NCI-H524 (cell line): ENCODE results near the gene UBR1.
"Not testable (repeated sequence)": the region's sequence is repeated elsewhere in the genome, so short reads cannot be mapped to it uniquely, and the experiment has no call there.

Experiments
- DNase-seq, 2 experiments: peaks; one replicate each; lab custom pipeline; 2025; lab: John Stamatoyannopoulos, UW

UBR1 gene

DNA sequence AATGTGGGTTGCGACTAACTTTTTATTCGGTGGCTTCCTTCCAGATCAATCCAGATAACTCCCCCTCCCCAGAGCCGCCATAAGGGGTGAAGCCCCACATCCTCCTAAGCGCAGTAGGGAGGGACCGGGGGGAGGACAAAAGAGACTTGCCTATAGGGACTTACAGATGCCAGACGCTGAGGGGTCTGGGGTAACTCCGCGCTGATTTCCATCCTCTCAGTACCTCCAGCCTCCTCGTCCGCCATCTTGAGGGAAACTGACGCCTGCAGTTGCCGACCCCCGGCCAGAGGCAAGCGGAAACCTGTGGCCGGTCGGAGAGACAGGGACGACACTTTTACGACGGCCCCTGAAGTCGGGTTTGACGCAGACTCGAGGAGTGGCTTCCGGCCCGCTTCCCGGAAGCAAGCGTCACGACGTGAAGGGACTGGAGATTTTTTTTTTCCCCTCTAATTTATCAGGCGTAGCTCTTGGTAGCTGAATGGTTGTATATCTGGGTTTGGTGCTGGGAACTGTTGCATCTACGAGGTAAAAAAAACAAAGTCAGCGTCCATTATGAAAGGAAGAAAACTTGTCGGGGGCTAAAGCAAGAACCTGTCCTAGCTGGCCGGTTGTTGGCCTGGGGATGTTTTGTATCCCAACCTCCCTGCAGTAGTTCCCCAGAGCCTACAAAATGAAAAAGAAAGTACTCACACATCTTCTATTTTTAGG lies at the start of gene UBR1:
Gene UBR1, minus strand, starts transcription at position 261 of the 708 bp plus-strand sequence. Its CDS starts 16 bp downstream, at position 245.
- peak; percentile 79 to 94 for DNase-seq

DNA sequence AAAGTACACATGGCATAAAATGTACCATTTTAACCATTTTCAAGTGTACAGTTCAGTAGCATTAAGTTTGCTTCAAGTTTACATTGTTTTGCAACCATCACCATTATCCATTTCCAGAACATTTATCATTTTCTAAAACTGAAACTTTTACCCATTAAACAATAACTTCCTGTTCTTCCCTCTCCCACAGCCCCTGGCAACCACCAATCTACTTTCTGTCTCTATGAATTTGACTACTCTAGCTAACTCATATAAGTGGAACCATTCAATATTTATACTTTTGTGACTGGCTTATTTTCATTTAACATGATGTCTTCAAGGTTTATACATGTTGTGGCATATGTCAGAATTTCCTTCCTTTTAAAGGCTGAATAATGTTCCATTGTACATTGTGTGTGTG lies 47.4 kb upstream of the UBR1 start:
- DNase-seq, result no peak

DNA sequence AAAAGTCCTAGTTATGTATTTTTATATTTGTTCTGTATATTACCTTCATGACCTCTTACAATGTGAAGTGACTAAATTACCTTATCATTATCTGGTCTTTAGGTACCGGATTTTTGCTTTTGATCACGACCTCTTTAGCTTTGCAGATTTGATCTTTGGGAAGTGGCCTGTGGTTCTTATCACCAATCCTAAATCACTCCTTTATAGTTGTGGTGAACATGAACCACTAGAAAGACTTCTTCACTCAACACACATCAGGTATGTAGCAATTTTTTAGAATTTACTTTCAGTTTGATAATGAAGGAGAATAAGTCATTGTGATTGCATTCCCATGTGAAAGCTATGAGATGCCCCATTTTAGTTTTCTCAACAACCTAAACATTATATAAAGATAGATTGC lies 45.9 kb upstream of the UBR1 start:
- no peak for DNase-seq

DNA sequence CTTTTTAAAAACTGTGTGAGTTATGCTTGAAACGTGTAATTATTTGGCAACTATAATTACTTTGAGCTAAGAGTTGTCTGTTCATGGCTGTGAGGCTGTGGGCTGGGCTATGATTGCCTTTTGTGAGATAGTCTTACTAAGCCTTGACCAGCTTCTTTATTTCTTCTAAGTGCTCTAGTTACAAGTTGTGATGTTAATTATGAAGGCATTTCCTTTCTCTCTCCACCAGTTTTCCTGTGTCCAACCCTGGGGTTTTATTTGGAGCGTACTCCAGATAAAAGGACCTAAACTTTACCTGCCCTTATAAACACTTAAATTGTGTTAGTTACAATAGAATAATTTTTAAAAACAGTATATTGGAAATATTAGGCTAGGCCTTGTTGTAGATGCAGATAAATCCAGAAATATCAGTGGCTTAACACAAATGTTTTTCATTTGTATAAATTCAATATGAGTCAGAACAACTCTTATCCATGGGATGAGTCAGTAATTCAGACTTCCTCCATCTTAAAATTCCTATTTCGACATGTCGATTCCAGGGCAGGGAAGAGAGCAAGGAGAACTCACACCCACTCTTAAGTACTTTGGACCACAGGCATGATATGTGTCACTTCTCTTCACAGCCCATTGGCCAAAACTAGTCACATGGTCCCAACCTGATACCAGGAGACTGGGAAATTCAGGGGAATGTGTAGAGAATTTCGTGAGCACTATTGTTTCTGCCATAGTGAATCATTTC lies 44.5 kb upstream of the UBR1 start:
- DNase-seq, result no peak

DNA sequence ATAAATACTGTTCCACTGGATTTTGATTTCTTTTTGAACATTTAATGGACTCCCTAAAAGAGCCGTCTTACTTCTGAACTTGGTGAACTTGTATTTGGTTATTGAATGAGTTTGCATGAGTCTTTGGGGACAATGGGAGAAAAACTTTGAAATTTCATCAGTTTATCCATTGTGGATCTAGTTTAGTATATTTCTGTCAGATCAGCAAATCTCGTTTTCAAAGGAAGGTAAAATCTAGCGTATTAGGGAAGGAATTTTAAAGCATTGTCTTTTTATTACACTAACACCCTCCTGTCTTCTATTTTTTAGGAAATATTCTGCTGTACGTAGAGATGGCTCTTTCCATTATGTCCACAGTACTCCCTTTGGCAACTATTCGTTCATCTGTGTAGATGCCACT lies 40.3 kb upstream of the UBR1 start:
- no peak for DNase-seq

DNA sequence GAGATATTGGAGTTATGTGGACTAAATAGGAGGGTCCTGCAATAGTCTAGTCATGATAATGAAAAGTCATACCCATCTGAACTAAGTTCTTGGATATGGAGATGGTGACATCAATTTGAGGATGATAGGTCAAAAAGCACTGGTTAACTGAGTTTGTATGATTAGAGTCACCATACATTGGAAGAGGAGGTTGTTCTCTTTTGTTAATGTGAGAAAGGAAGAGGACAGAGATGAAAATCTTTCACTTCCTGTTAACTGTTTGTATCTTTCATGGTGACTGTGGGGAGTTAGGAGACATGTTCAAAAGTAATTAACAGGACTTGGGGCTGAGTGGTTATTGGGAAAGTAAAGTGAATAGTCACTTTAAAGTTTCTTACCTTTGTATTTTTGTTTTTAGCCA lies 38.7 kb upstream of the UBR1 start:
- DNase-seq, result no peak

DNA sequence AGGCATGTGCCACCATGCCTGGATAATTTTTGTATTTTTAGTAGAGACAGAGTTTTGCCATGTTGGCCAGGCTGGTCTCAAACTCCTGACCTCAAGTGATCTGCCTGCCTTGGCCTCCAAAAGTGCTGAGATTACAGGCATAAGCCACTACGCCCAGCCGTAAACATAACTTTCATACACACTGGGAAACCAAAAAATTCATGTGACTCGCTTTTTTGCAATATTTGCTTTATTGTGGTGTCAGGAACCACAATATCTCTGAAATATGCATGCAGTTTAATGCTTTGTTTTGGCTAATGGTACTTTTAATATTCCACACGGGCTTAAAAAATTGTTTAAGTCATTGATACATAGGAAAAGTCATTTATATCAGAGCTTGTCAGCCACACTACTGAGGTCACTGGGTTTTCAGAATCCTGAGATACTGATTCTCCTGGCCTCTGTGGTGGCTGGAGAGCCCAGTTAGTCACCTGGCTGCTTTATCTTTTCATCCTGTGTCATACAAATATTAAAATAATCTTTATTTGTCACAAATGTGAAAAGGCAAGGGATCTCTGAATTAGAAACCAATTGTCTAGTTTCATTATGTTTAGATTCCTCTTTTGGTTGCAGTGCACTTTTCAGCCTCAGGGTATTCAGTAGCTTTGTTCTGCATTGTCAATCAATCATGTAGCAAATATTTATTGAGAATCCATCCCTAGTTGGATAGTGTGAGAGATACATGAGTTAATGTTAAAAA lies 37.5 kb upstream of the UBR1 start:
- no peak for DNase-seq

DNA sequence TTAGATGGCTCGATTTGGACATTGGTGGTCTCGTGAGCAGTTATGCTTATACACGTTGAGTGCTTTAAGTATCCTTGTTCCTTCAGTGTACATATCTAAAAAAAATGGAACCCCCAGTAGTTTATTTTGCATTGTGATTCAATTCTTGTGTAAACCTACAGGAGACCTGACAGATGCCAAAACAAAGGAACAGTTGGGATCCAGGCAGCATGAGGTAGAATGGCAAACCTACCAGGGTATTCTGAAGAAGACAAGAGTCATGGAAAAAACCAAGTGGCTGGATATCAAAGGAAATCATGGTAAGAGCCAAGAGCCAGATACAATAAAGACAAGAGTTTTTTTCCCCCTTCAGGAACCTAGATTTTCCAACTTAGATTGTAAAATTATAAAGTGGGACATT lies 29.5 kb upstream of the UBR1 start:
- DNase-seq, result no peak

DNA sequence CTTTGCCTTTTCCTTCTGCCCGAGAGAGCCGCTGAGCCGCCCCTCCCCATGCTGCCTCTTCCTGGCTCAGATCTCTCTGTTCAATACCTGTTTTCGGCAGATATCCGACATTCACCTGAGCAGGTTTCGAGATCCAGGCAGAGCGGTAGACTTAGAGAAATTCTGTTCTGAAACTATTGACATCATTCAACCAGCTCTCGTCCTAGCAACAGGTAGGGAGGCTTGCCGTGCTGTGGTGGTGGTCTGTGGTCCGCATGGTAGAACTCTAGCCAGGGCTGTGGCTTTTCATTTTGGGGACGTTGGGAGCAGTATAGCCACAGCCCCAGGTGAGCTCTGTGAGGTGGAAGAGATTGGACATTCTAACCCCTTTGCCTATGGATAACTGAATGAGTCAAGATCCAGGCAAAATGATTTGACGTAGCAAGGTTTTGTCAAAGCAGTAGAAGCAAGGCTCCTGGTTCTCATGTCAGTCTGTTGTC lies 28.4 kb upstream of the UBR1 start:
- DNase-seq, result no peak

DNA sequence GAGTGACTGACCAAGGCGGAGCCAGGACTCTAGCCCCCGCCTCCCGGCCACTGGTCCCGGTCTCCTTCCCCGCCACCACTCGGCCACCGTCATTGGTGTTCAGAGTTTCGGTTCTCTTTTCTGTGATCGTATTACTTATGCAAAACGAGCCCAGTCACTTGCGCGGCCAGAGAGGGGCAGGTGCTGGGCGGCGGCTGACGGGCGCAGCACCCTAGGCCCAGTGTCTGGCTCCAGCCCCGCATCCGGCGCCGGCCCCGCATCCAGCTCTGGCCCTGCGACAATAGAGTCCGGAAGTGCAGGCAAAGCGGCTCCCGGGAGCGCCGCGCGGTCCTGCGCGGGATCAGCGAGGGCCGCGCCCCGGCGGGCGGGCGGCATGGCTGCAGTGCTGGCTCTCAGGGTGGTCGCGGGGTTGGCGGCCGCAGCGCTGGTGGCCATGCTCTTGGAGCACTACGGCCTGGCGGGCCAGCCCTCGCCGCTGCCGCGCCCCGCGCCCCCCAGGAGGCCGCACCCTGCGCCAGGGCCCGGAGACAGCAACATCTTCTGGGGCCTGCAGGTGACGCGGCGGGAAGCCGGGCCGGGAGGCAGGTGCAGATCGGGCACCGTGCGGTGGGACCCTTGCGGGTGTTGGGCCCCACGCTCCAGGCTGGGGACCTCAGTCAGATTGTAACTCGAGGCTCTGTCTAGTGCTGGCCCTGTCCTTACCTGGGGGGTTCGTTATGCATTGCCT lies 27.8 kb upstream of the UBR1 start, which contains the start of gene TMEM62:
Gene TMEM62, plus strand, starts transcription at position 157 of the 727 bp plus-strand sequence. Its CDS starts 217 bp downstream, at position 374.
- peak; percentile 24 to 49 for DNase-seq

DNA sequence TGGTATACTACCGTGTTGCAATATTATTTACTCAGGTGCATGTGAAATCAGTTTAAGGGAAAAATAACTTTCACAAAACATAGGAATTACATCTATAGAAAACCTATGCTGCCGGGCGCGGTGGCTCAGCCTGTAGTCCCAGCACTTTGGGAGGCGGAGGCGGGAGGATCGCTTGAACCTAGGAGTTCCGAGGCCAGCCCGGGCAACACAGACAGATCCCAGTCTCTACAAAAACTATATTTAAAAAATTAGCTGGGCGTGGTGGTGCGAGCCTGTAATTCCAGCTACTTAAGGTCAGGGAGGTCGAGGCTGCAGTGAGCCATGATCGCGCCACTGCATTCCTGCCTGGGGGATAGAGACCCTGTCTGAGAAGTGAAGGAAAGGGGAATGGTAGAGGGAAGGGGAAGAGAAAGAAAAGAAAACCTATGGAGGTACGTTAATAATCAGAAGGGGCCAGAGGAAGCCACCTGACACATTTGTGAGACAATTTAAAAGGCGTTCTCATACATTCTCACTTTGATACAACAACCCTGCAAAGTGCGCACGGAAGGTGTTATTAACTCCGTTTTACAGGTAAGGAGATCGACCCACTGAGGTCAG lies 27.1 kb upstream of the UBR1 start:
- no peak for DNase-seq

DNA sequence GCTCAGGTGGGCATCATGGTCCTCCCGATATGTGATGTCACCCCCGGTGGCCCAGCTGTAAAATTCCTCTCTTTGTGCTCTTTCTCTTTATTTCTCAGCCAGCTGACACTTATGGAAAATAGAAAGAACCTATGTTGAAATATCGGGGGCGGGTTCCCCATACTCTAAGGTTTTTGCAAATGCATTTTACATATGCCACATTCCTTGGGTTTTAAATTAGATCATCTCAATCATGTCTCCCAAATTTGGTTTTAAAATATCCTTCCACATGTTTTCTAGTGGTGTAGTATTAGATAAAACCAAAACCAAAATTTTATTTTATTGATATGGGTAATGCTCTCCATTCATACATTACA lies 23.1 kb upstream of the UBR1 start:
- DNase-seq, result no peak

DNA sequence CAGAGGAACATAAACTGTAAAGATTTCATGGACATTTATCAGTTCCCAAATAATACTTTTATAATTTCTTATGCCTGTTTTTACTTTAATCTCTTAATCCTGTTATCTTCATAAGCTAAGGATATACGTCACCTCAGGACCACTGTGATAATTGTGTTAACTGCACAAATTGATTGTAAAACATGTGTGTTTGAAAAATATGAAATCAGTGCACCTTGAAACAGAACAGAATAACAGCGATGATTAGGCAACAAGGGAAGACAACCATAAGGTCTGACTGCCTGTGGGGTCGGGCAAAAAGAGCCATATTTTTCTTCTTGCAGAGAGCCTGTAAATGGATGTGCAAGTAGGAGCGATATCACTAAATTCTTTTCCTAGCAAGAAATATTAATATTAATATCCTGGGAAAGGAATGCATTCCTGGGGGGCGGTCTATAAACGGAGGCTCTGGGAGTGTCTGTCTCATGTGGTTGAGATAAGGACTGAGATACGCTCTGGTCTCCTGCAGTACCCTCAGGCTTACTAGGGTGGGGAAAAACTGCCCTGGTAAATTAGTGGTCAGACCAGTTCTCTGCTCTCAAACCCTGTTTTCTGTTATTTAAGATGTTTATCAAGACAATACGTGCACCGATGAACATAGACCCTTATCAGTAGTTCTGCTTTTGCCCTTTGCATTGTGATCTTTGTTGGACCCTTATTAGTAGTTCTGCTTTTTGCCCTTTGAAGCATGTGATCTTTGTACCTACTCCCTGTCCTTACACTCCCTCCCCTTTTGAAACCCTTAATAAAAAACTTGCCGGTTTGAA lies 22.5 kb upstream of the UBR1 start:
- DNase-seq, result not testable (repeated sequence)

DNA sequence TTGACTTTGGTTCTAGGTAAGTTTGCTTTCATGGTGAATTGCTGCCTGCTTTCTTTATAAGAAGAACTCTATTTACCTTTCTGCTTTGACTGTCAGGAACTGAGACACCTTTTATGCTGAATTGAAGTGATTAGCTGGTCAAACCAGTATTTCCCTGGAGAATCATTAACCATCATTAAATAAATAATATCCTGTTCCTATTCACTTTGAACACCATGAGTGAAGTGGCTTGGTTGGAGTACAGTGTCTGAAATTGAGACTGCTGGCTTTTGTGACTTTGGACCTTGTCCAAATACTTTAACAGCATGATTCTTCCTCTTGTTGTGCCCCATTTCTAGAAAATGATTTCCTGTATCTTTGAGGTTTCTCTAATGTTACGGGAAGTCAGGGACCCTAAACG lies 21.9 kb upstream of the UBR1 start:
- no peak for DNase-seq

DNA sequence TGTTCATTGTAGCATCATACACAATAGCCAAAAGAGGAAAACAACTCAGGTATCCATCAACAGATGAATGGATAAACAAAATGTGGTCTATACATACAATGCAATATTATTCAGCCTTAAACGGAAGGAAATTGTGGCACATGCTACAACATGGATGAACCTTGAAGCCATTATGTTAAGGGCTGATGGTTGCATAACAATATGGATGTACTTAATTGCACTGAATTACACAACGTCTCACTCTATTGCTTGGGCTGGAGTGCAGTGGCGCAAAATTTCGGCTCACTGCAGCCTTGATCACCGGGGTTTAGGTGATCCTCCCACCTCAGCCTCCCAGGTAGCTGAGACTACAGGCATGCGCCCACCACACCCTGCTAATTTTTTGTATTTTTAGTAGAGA lies 20.5 kb upstream of the UBR1 start:
- DNase-seq, result no peak

DNA sequence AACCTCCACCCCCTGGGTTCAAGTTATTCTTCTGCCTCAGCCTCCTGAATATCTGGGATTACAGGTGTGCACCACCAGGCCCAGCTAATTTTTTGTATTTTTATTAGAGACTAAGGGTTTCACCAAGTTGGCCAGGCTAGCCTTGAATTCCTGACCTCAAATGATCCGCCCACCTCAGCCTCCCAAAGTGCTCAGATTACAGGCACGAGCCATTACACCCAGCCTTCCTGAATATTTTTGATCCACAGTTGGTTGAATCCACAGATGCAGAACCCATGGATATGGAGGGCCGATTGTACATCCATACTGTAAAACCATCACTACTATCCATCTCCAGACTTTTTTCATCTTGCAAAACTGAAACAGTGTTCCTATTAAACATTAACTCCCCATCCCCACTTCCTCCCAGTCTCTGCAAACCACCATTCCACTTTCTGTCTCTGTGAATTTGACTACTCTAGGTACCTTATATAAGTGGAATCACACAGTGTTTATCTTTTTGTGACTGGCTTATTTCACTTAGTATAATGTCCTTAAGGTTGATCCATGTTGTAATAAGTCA lies 19.3 kb upstream of the UBR1 start:
- no peak for DNase-seq

DNA sequence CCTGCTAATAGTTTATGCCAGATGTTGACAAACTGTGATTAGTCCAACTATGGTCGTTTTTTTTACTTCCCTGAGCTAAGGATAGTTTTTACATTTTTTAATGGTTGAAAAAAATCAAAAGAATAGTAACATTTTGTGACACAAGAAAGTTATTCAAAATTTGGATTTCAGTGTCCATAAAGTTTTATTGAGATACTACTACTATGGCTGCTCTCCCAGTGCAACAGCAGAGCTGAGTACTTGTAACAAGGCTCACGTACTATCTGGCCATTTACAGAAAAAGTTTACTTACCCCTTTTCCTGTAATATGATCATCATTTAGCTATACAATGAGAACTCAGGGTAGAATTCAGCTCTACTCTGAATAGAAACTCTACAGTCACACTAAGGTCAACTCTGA lies 16.0 kb upstream of the UBR1 start:
- DNase-seq, result no peak

DNA sequence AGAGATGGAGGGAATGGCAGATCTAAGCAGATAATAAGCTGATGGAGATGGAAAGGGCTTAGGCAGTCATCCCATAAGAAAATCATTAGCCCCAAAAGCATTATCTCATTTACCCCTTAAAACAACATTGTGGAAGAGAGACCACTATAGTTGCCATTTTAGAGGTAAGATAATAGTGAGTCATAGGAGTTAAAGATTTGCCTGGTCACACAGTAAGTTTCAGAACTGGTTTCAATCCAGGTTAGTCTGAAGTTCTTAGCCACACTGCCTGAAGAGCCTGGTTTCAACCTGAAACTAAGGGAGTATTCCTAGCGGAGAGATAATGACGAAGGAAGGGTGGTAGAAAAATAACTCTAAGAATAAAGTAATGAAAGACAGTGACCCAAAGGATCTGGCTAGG lies 13.0 kb upstream of the UBR1 start:
- no peak for DNase-seq

DNA sequence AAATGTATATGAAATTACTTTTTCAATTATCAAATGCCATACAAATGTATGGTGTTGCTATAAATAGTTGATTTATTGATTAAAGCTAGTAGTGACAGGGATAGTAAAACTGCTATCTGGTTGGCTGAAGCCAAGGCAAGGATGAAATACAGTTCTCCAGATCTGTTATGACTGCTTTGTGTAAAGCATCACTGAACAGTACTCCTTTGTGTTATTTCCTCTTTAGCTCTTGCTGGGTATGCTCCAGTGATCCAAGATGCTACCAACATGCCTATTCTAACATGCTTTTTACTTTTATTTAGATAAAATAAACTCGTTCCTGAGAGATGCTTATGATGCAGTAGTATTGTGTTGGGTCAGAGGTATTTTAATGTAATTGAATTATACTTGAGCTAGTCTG lies 12.4 kb upstream of the UBR1 start:
- DNase-seq, result no peak

DNA sequence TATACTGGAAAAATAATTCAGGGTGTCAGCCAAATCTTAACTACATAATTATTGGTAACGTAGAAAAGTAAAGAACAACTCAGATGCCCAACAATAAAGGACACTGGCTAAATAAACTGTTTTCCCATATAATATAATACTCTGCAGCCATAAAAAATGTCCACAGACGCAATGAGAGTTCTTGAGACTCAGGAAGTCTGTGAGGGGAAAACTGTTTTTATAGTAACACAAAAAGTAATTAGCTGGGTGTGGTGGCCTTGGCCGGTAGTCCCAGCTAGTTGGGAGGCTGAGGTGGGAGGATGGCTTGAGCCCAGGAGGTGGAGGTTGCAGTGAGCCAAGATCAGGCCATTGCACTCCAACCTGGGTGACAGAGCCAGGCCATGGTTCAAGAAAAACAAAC lies 5.5 kb upstream of the UBR1 start:
- no peak for DNase-seq

DNA sequence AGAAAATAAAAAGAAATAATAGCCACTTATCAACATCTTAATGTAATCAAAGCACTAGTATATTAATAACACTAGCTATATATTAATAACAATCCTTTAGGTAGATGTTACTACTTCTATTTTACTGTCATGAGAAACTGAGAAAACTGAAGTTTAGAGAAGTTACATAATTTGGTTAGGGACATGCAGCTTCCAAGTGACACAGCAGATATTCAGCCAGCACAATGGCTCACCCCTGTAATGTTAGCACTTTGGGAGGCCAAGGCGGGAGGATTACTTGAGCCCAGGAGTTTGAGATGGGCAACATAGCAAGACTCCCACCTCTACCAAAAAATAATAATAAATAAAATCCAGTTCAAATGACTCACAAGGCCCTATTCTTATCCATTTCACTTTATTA lies 1.9 kb upstream of the UBR1 start:
- DNase-seq, result no peak
